ENCODE data around the gene PLXNB3. TPM values are rescaled to one million over a fixed set of nuclear protein-coding genes. Genes with fewer than 3 reads are reported as not detected.

PLXNB3 gene
- polyA plus RNA-seq, 4 donors: 0.54 to 1.6 (median 0.66) TPM; not detected in 1

DNA sequence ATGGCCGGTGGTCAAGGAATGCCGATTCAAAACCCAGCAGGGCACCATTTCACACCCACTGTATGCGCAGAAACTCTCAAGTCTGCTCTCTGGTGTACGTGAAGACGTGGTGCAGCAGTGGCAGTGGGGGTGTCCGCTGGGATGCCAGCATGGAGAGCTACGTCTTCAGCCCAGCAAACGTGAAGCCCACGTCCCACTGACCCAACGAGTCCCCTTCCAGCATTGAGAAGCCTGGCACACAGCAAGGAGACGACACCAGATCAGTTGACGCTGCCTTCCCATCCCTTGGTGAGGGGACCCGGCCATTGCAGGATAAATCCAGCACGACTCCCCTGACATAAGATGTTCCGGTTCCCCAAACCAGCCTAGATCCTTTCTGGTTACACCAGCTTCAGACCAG, 2.2 kb upstream of the PLXNB3 start:
- Histone ChIP-seq H3K27ac (ENCODE audit: low read depth in 1 of 3, low read length in 2 of 3) (no peak overlapping the region), H3K36me3 (ENCODE audit: control insufficient read depth in 3 of 3, insufficient read depth in 2 of 3, low read depth in 1 of 3, low read length in 3 of 3) (no peaks in the 10 kb centered on the region), H3K4me3 (ENCODE audit: low read depth in 1 of 3, low read length in 3 of 3) (no peak overlapping the region), H3K9me3 (ENCODE audit: control insufficient read depth in 2 of 2, insufficient read depth in 1 of 2, low read depth in 1 of 2, low read length in 1 of 2) (no peaks in the 10 kb centered on the region), H3K27me3 (ENCODE audit: control insufficient read depth in 3 of 3, insufficient read depth in 3 of 3, low read length in 3 of 3) (no peaks in the 10 kb centered on the region), H3K4me1 (ENCODE audit: control insufficient read depth in 3 of 3, insufficient read depth in 2 of 3, low read depth in 1 of 3, low read length in 2 of 3) (no peaks in the 10 kb centered on the region)
- FAIRE-seq (no peak), DNase-seq (no peak)
- WGBS, 3 donors: 83 to 86% (median 84%) methylated on average over 14 to 15 of the region's 15 CpGs

DNA sequence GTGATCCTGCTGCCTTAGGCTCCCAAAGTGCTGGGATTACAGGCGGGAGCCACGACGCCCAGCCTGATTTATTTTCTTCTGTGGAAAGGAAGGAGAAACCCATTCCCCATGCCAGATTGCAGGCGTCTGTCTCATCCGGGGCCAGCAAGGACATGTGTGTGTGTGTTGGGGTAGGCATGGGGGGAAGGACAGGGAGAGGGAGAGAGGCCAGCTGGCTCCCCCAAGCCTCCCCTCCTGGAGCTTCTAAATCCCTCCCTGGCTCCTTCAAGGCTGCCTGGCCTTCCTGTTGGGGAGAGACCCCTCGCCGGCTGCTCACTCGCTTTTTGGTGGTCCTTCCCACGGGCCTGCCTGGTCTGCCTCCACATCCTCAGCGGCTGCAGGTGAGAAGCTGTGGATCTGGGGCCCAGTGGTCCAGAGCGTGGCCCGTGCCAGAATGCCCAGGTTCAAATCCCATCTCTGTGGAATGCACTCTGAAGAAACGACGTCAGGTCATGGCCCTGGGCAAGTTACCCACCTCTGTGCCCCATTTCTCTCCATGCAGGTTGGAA, 1.3 kb upstream of the PLXNB3 start:
- Histone ChIP-seq H3K9me3 (ENCODE audit: control insufficient read depth in 2 of 2, insufficient read depth in 1 of 2, low read depth in 1 of 2, low read length in 1 of 2) (no peaks in the 10 kb centered on the region), H3K4me3 (ENCODE audit: low read depth in 1 of 3, low read length in 3 of 3) (no peak overlapping the region), H3K36me3 (ENCODE audit: control insufficient read depth in 3 of 3, insufficient read depth in 2 of 3, low read depth in 1 of 3, low read length in 3 of 3) (no peaks in the 10 kb centered on the region), H3K27ac (ENCODE audit: low read depth in 1 of 3, low read length in 2 of 3) (no peak overlapping the region), H3K4me1 (ENCODE audit: control insufficient read depth in 3 of 3, insufficient read depth in 2 of 3, low read depth in 1 of 3, low read length in 2 of 3) (no peaks in the 10 kb centered on the region), H3K27me3 (ENCODE audit: control insufficient read depth in 3 of 3, insufficient read depth in 3 of 3, low read length in 3 of 3) (no peaks in the 10 kb centered on the region)
- WGBS, 3 donors: 83 to 87% (median 84%) methylated on average over 12 to 14 of the region's 14 CpGs
- FAIRE-seq (no peak), DNase-seq (no peak)

DNA sequence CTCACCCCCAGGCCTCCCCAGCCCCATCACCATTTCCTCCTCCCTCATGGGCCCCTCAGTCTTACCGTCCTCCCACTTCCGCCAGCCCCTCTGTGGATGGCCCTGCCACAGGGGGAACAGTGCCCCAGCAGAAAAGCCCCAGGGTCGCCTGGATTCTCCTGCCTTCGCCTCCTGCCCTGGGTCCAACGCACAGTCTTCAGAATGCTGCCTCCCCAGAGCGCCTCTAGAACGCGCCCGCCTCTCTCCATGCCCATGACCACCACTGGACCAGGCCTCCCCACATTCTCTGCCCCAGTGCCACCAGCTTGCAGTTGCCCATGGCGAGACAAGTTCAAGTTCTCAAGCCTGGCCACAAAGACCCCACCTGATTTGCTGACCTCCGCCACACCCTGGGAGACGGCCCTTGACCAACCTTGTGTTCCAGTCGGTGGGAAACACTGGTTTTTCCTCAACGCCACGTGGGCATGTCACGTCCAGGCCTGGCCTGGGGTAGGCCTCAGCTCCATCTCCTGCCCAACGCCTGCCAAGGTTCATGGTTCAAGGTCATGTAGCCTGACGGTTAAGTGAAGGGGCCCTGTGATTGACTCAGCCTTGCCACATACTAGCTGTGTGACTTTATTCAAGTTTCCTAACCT, 634 bp upstream of the PLXNB3 start:
- Histone ChIP-seq H3K27me3 (ENCODE audit: control insufficient read depth in 3 of 3, insufficient read depth in 3 of 3, low read length in 3 of 3) (no peaks in the 10 kb centered on the region), H3K4me1 (ENCODE audit: control insufficient read depth in 3 of 3, insufficient read depth in 2 of 3, low read depth in 1 of 3, low read length in 2 of 3) (no peaks in the 10 kb centered on the region), H3K36me3 (ENCODE audit: control insufficient read depth in 3 of 3, insufficient read depth in 2 of 3, low read depth in 1 of 3, low read length in 3 of 3) (no peaks in the 10 kb centered on the region), H3K27ac (ENCODE audit: low read depth in 1 of 3, low read length in 2 of 3) (no peak overlapping the region), H3K4me3 (ENCODE audit: low read depth in 1 of 3, low read length in 3 of 3) (no peak overlapping the region), H3K9me3 (ENCODE audit: control insufficient read depth in 2 of 2, insufficient read depth in 1 of 2, low read depth in 1 of 2, low read length in 1 of 2) (no peaks in the 10 kb centered on the region)
- FAIRE-seq (no peak), DNase-seq (no peak)
- 70 to 86% (median 74%) methylated on average over 12 to 18 of the region's 18 CpGs for WGBS, 3 donors

DNA sequence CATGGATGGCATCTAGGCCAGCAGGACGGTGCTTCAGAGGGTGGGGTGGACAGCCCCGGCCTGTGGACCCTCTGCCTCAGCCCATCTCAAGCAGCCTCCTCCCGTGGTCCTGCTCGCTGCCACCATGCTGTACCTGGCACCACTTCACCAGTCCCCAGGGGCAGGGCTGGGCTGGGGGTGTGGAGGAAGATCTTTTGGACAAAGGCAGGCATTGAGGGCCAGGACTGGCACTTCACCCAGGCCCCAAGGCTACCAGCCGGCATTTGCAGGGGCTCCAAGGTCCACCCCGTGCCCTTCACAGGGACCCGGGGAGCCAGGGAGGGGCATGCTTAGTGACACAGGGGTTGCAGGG, 713 bp downstream of the PLXNB3 start:
- no peak for DNase-seq
- FAIRE-seq: no peak
- 29 to 86% (median 76%) methylated on average over 3 to 7 of the region's 7 CpGs for WGBS, 3 donors
- Histone ChIP-seq H3K9me3 (ENCODE audit: control insufficient read depth in 2 of 2, insufficient read depth in 1 of 2, low read depth in 1 of 2, low read length in 1 of 2) (no peaks in the 10 kb centered on the region), H3K4me3 (ENCODE audit: low read depth in 1 of 3, low read length in 3 of 3) (no peak overlapping the region), H3K27me3 (ENCODE audit: control insufficient read depth in 3 of 3, insufficient read depth in 3 of 3, low read length in 3 of 3) (no peaks in the 10 kb centered on the region), H3K4me1 (ENCODE audit: control insufficient read depth in 3 of 3, insufficient read depth in 2 of 3, low read depth in 1 of 3, low read length in 2 of 3) (no peaks in the 10 kb centered on the region), H3K27ac (ENCODE audit: low read depth in 1 of 3, low read length in 2 of 3) (peak overlapping the region in 1 of 3 donors; percentile 9), H3K36me3 (ENCODE audit: control insufficient read depth in 3 of 3, insufficient read depth in 2 of 3, low read depth in 1 of 3, low read length in 3 of 3) (no peaks in the 10 kb centered on the region)

DNA sequence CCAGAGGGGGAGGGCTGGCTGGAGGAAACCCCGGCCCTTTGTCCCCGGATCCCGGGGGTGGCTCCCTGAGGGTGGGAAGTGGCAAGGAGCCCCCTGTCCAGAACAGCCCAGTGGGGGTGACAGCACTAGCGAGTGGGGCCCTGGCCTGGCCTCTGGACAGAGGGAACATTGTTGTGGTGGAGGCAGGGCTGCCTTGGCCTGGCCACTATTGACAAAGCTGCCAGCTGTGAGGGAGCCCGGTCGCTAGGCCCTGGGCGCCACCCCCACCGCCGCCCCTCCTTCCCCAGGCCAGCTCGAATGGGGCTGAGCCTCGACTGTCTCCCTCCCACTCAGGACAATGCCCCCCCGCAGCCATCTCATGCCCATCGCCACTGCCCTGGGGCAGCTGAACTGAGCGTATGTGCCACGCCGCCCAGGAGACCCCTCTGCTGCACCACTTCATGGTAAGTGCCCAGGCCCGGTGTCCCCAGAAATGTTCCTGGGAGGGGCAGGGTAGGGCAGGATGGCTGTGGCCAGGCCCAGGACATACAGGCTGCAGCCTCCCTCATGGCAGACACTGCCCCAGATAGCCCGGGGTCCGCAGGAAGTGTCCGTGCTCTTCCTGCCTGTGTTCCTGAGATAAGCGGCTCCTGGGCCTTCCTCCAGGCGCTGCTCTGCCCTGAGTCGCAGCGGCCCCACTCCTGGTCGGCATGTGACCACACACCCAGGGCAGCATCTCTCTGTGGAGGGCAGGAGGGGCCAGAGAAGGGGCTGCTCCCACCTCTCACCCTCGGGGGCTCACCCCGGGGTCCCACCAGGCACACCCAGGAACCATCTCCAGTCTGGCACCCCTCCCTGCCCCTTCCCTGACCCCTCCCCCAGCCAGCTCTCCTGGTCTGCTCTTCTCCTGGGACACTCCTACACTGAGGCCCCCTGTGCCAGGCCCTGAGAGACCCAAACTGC, 1.4 kb downstream of the PLXNB3 start:
- H3K27ac ChIP-seq (ENCODE audit: low read depth in 1 of 3, low read length in 2 of 3): peak overlapping the region in 2 of 3 donors; percentile 24 to 38
- H3K9me3 ChIP-seq (ENCODE audit: control insufficient read depth in 2 of 2, insufficient read depth in 1 of 2, low read depth in 1 of 2, low read length in 1 of 2): no peaks in the 10 kb centered on the region
- 67 to 83% (median 80%) methylated on average over 8 to 27 of the region's 27 CpGs for WGBS, 3 donors
- H3K27me3 ChIP-seq (ENCODE audit: control insufficient read depth in 3 of 3, insufficient read depth in 3 of 3, low read length in 3 of 3): no peaks in the 10 kb centered on the region
- no peaks in the 10 kb centered on the region for H3K4me1 ChIP-seq (ENCODE audit: control insufficient read depth in 3 of 3, insufficient read depth in 2 of 3, low read depth in 1 of 3, low read length in 2 of 3)
- H3K4me3 ChIP-seq (ENCODE audit: low read depth in 1 of 3, low read length in 3 of 3): no peak overlapping the region
- no peaks in the 10 kb centered on the region for H3K36me3 ChIP-seq (ENCODE audit: control insufficient read depth in 3 of 3, insufficient read depth in 2 of 3, low read depth in 1 of 3, low read length in 3 of 3)
- FAIRE-seq (no peak), DNase-seq (no peak)

DNA sequence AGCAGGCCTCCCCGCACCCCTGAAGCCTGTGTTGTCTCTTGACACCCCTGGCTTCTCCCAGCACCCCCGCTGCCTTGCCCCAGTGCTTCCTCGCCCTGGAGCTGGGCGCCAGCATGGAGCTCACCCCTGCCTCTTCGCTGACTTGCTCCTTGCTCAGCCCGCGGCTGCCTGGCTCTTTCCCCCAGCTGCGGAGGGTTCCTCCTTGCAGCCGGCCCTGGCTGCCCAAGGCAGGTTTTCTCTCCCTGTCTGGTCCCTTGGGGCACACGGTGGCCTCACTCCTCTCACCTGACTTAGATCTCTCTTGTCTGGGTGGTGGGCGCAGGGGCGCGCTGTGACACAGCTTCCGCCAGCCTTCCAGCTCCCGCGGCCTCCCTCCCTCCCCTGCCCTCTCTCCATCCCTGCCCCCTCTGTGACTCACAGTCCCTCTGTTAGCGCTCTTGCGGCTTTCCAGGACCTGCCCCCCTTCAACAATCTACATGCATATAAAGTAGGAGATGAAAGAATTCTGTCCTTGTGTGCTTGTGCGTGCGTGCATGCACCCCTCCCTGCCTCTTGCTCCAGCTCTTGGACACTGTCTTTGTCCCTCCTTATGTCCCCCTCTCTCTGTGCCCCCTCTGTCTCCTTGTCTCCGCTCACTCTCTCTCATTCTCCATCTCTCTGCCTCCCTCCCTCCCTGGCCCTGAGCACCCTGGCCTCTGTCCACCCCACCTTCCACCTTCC, 2.2 kb downstream of the PLXNB3 start:
- Histone ChIP-seq H3K4me1 (ENCODE audit: control insufficient read depth in 3 of 3, insufficient read depth in 2 of 3, low read depth in 1 of 3, low read length in 2 of 3) (no peaks in the 10 kb centered on the region), H3K4me3 (ENCODE audit: low read depth in 1 of 3, low read length in 3 of 3) (no peak overlapping the region), H3K27ac (ENCODE audit: low read depth in 1 of 3, low read length in 2 of 3) (peak overlapping the region in 1 of 3 donors; percentile 38), H3K27me3 (ENCODE audit: control insufficient read depth in 3 of 3, insufficient read depth in 3 of 3, low read length in 3 of 3) (no peaks in the 10 kb centered on the region), H3K9me3 (ENCODE audit: control insufficient read depth in 2 of 2, insufficient read depth in 1 of 2, low read depth in 1 of 2, low read length in 1 of 2) (no peaks in the 10 kb centered on the region), H3K36me3 (ENCODE audit: control insufficient read depth in 3 of 3, insufficient read depth in 2 of 3, low read depth in 1 of 3, low read length in 3 of 3) (no peaks in the 10 kb centered on the region)
- peak in 1 of 2 donors; percentile 24 for DNase-seq
- no peak for FAIRE-seq
- 29 to 55% (median 41%) methylated on average over 20 to 21 of the region's 21 CpGs for WGBS, 3 donors

DNA sequence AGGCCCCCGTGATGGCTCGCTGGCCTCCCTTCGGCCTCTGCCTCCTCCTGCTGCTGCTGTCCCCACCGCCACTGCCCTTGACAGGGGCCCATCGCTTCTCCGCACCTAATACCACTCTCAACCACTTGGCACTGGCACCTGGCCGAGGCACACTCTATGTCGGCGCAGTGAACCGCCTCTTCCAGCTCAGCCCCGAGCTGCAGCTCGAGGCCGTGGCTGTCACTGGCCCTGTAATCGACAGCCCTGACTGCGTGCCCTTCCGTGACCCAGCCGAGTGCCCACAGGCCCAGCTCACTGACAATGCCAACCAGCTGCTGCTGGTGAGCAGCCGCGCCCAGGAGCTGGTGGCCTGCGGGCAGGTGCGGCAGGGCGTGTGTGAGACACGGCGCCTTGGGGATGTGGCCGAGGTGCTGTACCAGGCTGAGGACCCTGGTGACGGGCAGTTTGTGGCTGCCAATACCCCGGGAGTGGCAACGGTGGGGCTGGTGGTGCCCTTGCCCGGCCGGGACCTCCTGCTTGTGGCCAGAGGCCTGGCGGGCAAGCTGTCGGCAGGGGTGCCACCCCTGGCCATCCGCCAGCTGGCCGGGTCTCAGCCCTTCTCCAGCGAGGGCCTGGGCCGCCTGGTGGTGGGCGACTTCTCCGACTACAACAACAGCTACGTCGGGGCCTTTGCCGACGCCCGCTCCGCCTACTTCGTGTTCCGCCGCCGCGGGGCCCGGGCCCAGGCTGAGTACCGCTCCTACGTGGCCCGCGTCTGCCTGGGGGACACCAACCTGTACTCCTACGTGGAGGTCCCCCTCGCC, 3.0 kb downstream of the PLXNB3 start:
- Histone ChIP-seq H3K4me3 (ENCODE audit: low read depth in 1 of 3, low read length in 3 of 3) (no peak overlapping the region), H3K27me3 (ENCODE audit: control insufficient read depth in 3 of 3, insufficient read depth in 3 of 3, low read length in 3 of 3) (no peaks in the 10 kb centered on the region), H3K36me3 (ENCODE audit: control insufficient read depth in 3 of 3, insufficient read depth in 2 of 3, low read depth in 1 of 3, low read length in 3 of 3) (no peaks in the 10 kb centered on the region), H3K27ac (ENCODE audit: low read depth in 1 of 3, low read length in 2 of 3) (no peak overlapping the region), H3K9me3 (ENCODE audit: control insufficient read depth in 2 of 2, insufficient read depth in 1 of 2, low read depth in 1 of 2, low read length in 1 of 2) (no peaks in the 10 kb centered on the region), H3K4me1 (ENCODE audit: control insufficient read depth in 3 of 3, insufficient read depth in 2 of 3, low read depth in 1 of 3, low read length in 2 of 3) (no peaks in the 10 kb centered on the region)
- WGBS, 3 donors: 62 to 86% (median 80%) methylated on average over 16 to 56 of the region's 56 CpGs
- FAIRE-seq (no peak), DNase-seq (no peak)

DNA sequence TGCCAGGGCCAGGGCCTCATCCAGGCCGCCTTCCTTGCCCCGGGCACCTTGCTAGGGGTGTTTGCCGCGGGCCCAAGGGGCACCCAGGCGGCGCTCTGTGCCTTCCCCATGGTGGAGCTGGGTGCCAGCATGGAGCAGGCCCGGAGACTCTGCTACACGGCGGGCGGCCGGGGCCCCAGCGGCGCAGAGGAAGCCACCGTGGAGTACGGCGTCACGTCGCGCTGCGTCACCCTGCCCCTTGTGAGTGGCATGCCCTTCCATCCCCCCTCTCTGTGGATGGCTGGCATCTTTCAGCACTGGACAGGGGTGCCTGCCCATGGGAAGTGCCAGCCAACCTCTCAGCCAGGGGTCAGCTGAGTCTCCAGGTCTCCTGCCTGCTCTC, 3.6 kb downstream of the PLXNB3 start:
- FAIRE-seq (no peak), DNase-seq (no peak)
- Histone ChIP-seq H3K9me3 (ENCODE audit: control insufficient read depth in 2 of 2, insufficient read depth in 1 of 2, low read depth in 1 of 2, low read length in 1 of 2) (no peaks in the 10 kb centered on the region), H3K4me3 (ENCODE audit: low read depth in 1 of 3, low read length in 3 of 3) (no peak overlapping the region), H3K36me3 (ENCODE audit: control insufficient read depth in 3 of 3, insufficient read depth in 2 of 3, low read depth in 1 of 3, low read length in 3 of 3) (no peaks in the 10 kb centered on the region), H3K4me1 (ENCODE audit: control insufficient read depth in 3 of 3, insufficient read depth in 2 of 3, low read depth in 1 of 3, low read length in 2 of 3) (no peaks in the 10 kb centered on the region), H3K27ac (ENCODE audit: low read depth in 1 of 3, low read length in 2 of 3) (no peak overlapping the region), H3K27me3 (ENCODE audit: control insufficient read depth in 3 of 3, insufficient read depth in 3 of 3, low read length in 3 of 3) (no peaks in the 10 kb centered on the region)
- WGBS, 3 donors: 95 to 97% (median 95%) methylated on average over 10 to 20 of the region's 20 CpGs
